K562 (cell line): ENCODE measurements around the gene SH2D3A. TPM values are rescaled to one million over a fixed set of nuclear protein-coding genes. Genes with fewer than 3 reads are reported as not detected.

Source experiments
- ATAC-seq: fragments of 200-7000 bp; cut with Tn5 transposase; 3 replicates; pipeline ENCODE4 v1.9.1; 2020; ENCODE audit warnings: moderate library complexity
- BruUV-seq: library from RNA; stranded (reverse); fragments of 400-500 nt; replicated peaks from 2 replicates; lab custom pipeline; 2021; lab: Mats Ljungman, UMichigan
- CTCF ChIA-PET: fragments of 300-600 bp; formaldehyde crosslinking; extraction: SDS; loops from one replicate; lab custom pipeline; 2021; ENCODE audit warnings: low intra/inter-chr PET ratio; lab: Yijun Ruan, JAX
- POLR2A ChIA-PET: fragments of 300-600, 350-650 bp; sonication (Branson Sonifier 250); formaldehyde crosslinking; extraction: SDS; loops from one replicate; lab custom pipeline; 2021; ENCODE audit warnings: antibody characterized with exemption, inconsistent platforms; lab: Yijun Ruan, JAX
- DNase-seq, 4 experiments: peaks; one replicate each; pipeline versions ENCODE4 v3.0.0 to v3.0.0-alpha.2; 2011 to 2018; ENCODE audit warnings: low spot score in 3 of 4, mixed read lengths in 3 of 4; ENCODE audit errors: extremely low read depth in 1 of 4
- FAIRE-seq: peaks from 2 replicates; lab custom pipeline; 2011; peaks lifted over from hg19 to GRCh38; lab: Jason Lieb, UNC
- H2AFZ ChIP-seq: 2 replicates; pipeline ENCODE4 v1.6.0; 2011; ENCODE audit warnings: low read depth, low read length, control low read depth, inconsistent platforms
- H3K27ac ChIP-seq: fragments of 200-600 bp; 3 replicates; pipeline ENCODE4 v1.8.0; 2011; ENCODE audit warnings: low read depth, mild to moderate bottlenecking, control low read depth, inconsistent platforms, low read length, moderate library complexity, mixed read lengths; ENCODE audit errors: extremely low read depth
- H3K27me3 ChIP-seq, 2 experiments: fragments of 300-600 bp in 1 of 2; 2 replicates in 1 of 2; 3 replicates in 1 of 2; pipeline versions ENCODE4 v1.6.0 to v1.8.0; 2011; ENCODE audit warnings: inconsistent platforms in 2 of 2, low read length in 2 of 2, mild to moderate bottlenecking in 1 of 2, mixed read lengths in 1 of 2, moderate library complexity in 1 of 2; ENCODE audit not compliant: control insufficient read depth in 2 of 2, insufficient read depth in 2 of 2
- H3K36me3 ChIP-seq: fragments of 300-600 bp; 3 replicates; pipeline ENCODE4 v1.8.0; 2011; ENCODE audit warnings: mild to moderate bottlenecking, low read length, inconsistent platforms; ENCODE audit not compliant: control insufficient read depth, insufficient read depth
- H3K4me1 ChIP-seq, 2 experiments: fragments of 200-600 bp in 1 of 2; replicated peaks in 1 of 2; 2 replicates in 1 of 2; 3 replicates in 1 of 2; pipeline versions ENCODE4 v1.5.1 to v1.8.0; 2011; ENCODE audit warnings: inconsistent platforms in 2 of 2, low read length in 2 of 2, mild to moderate bottlenecking in 1 of 2, mixed read lengths in 1 of 2, moderate library complexity in 1 of 2; ENCODE audit not compliant: control insufficient read depth in 2 of 2, insufficient read depth in 2 of 2
- H3K4me2 ChIP-seq: 2 replicates; pipeline ENCODE4 v1.6.1; 2011; ENCODE audit warnings: low read length, control low read depth, inconsistent platforms, mixed read lengths; ENCODE audit not compliant: insufficient read depth
- H3K4me3 ChIP-seq: fragments of 200-600 bp; sonication (generic), shearing (Covaris generic); 2 replicates; pipeline ENCODE4 v1.5.1; 2016; ENCODE audit warnings: control low read depth, inconsistent platforms
- H3K79me2 ChIP-seq: fragments of 200-600 bp; 3 replicates; pipeline ENCODE4 v1.8.0; 2011; ENCODE audit warnings: low read length, inconsistent platforms; ENCODE audit not compliant: control insufficient read depth, insufficient read depth
- H3K9ac ChIP-seq, 2 experiments: 2 replicates each; pipeline versions ENCODE4 v1.6.0 to v1.6.1; 2011; ENCODE audit warnings: low read depth in 2 of 2, low read length in 2 of 2, control low read depth in 1 of 2, inconsistent platforms in 1 of 2, mild to moderate bottlenecking in 1 of 2, mixed read lengths in 1 of 2; ENCODE audit not compliant: insufficient read depth in 1 of 2
- H3K9me1 ChIP-seq: one replicate; pipeline ENCODE4 v1.6.0; 2011; ENCODE audit warnings: inconsistent platforms, mild to moderate bottlenecking, low read length, moderate library complexity; ENCODE audit not compliant: control insufficient read depth, insufficient read depth
- H3K9me3 ChIP-seq: replicated peaks from 2 replicates; pipeline ENCODE4 v1.5.1; 2011; ENCODE audit warnings: low read depth, low read length, inconsistent platforms; ENCODE audit not compliant: control insufficient read depth, insufficient read depth
- H4K20me1 ChIP-seq: replicated peaks from 2 replicates; pipeline ENCODE4 v1.6.1; 2011; ENCODE audit warnings: low read length, inconsistent platforms, mixed read lengths; ENCODE audit not compliant: control insufficient read depth, insufficient read depth
- ATF7 ChIP-seq: fragments of 450-650 bp; IDR thresholded peaks from 2 replicates; pipeline ENCODE4 v1.7.1; 2014; ENCODE audit warnings: mild to moderate bottlenecking, moderate library complexity
- C11orf30 ChIP-seq: fragments of 450-650 bp; IDR thresholded peaks from 2 replicates; pipeline ENCODE4 v1.6.1; 2016; ENCODE audit warnings: low read depth, mild to moderate bottlenecking
- CBFA2T3 ChIP-seq: fragments of 450-650 bp; IDR thresholded peaks from 2 replicates; pipeline ENCODE4 v1.6.1; 2017
- CCAR2 ChIP-seq: fragments of 200-400 bp; formaldehyde crosslinking; IDR thresholded peaks from 2 replicates; pipeline ENCODE4 v1.6.1; 2017; ENCODE audit warnings: mild to moderate bottlenecking, low read depth, low read length
- EWSR1 ChIP-seq: fragments of 450-650 bp; IDR thresholded peaks from 2 replicates; pipeline ENCODE4 v1.6.1; 2018; ENCODE audit warnings: borderline replicate concordance, mild to moderate bottlenecking, low read depth, moderate library complexity; ENCODE audit not compliant: partially characterized antibody
- GATA2 ChIP-seq: sonication (generic); formaldehyde crosslinking; IDR thresholded peaks from 2 replicates; pipeline ENCODE4 v1.4.0; 2020; ENCODE audit warnings: mild to moderate bottlenecking, missing genetic modification reagents
- HLTF ChIP-seq: fragments of 450-650 bp; IDR thresholded peaks from 2 replicates; pipeline ENCODE4 v1.6.1; 2016
- MAX ChIP-seq: sonication (generic); formaldehyde crosslinking; IDR thresholded peaks from 2 replicates; pipeline ENCODE4 v1.9.0; 2022; ENCODE audit warnings: mild to moderate bottlenecking, missing genetic modification reagents
- NFIC ChIP-seq: fragments of 450-650 bp; IDR thresholded peaks from 2 replicates; pipeline ENCODE4 v1.6.1; 2017; ENCODE audit warnings: mild to moderate bottlenecking, inconsistent platforms
- PCBP1 ChIP-seq: fragments of 200-400 bp; formaldehyde crosslinking; IDR thresholded peaks from 2 replicates; pipeline ENCODE4 v1.6.1; 2018; ENCODE audit warnings: mild to moderate bottlenecking, low read depth, low read length; ENCODE audit not compliant: poor library complexity, severe bottlenecking
- SNRNP70 ChIP-seq: fragments of 200-400 bp; formaldehyde crosslinking; optimal IDR thresholded peaks from 2 replicates; pipeline ENCODE3; 2017; ENCODE audit warnings: low read depth, low read length
- SPI1 ChIP-seq: IDR thresholded peaks from 2 replicates; pipeline ENCODE4 v1.6.1; 2011; ENCODE audit warnings: low read depth, low read length, control low read depth, borderline replicate concordance
- ZBTB7A ChIP-seq: IDR thresholded peaks from 2 replicates; pipeline ENCODE4 v1.6.1; 2011; ENCODE audit warnings: low read depth, mild to moderate bottlenecking, low read length, moderate library complexity, borderline replicate concordance; ENCODE audit not compliant: control insufficient read depth
- ZEB2 ChIP-seq: fragments of 450-650 bp; IDR thresholded peaks from 2 replicates; pipeline ENCODE4 v1.6.1; 2016
- ZNF316 ChIP-seq: fragments of 450-650 bp; IDR thresholded peaks from 2 replicates; pipeline ENCODE4 v1.6.1; 2016
- ZNF41 ChIP-seq: fragments of 250-450 bp; sonication (Bioruptor Pico); conservative IDR thresholded peaks from 2 replicates; pipeline ENCODE4 v1.4.0; 2020; ENCODE audit warnings: mild to moderate bottlenecking
- WGBS: fragments of 100-300 bp; shearing (Covaris generic); methylation state at CpG from one replicate; pipeline ENCODE4 v1.1.6; 2016; ENCODE audit warnings: low coverage, mixed read lengths; ENCODE audit not compliant: insufficient coverage; ENCODE audit errors: missing lambda C conversion rate; 5-methylcytosine and 5-hydroxymethylcytosine counted together
- in situ Hi-C: fragments of 300-500 bp; cut with MboI; formaldehyde crosslinking; loops from 4 replicates; pipeline ENCODE4 v1.15.0; 2018; ENCODE audit warnings: inconsistent platforms, mixed read lengths
- intact Hi-C: fragments of 100-400 bp; cut with micrococcal nuclease; formaldehyde crosslinking; loops from 2 replicates; pipeline ENCODE4 v1.14.2; 2022
- polyA plus RNA-seq, 8 experiments: library from polyadenylated mRNA; depleted of rRNA in 4 of 8; stranded (reverse) in 5 of 8; unstranded in 3 of 8; fragments of >200 nt; fragmentation: Nextera tagmentation in 2 of 8; fragmentation: Illumina TruSeq in 1 of 8; extraction: Ambion mirVana in 2 of 8; extraction: Trizol in 1 of 8; gene quantifications; 2 replicates each; pipeline versions ENCODE4 v1.2.1 to v1.2.3, GENCODE V29; 2011 to 2014; ENCODE audit warnings: inconsistent platforms in 1 of 8, missing spikeins in 1 of 8
- total RNA-seq, 7 experiments: library from RNA; depleted of rRNA in 6 of 7; stranded (reverse); fragments of >200 nt in 6 of 7; fragmentation: Illumina TruSeq in 2 of 7; extraction: Trizol in 2 of 7; gene quantifications; 2 replicates each; pipeline versions ENCODE4 v1.2.1 to v1.2.3, GENCODE V29; 2011 to 2021; ENCODE audit warnings: low replicate concordance in 1 of 7
- TF ChIP-seq, protein P1 (sequence below): fragments of 250-450 bp; sonication (Bioruptor Pico); IDR thresholded peaks from 2 replicates; pipeline ENCODE4 v1.8.0; 2021; ENCODE audit warnings: borderline replicate concordance, mild to moderate bottlenecking, moderate library complexity; ENCODE audit not compliant: poor library complexity, severe bottlenecking
- TF ChIP-seq, protein P2 (sequence below): sonication (generic); formaldehyde crosslinking; IDR thresholded peaks from 2 replicates; pipeline ENCODE4 v1.9.0; 2022; ENCODE audit warnings: mild to moderate bottlenecking, missing genetic modification reagents

The SH2D3A gene
- total and polyA plus RNA-seq, 9 of the 15 experiments (the other 6 are each of a cell fraction or from before 2014, with no cell fraction given), result 0.75 to 26.3 (median 8.9) TPM

DNA sequence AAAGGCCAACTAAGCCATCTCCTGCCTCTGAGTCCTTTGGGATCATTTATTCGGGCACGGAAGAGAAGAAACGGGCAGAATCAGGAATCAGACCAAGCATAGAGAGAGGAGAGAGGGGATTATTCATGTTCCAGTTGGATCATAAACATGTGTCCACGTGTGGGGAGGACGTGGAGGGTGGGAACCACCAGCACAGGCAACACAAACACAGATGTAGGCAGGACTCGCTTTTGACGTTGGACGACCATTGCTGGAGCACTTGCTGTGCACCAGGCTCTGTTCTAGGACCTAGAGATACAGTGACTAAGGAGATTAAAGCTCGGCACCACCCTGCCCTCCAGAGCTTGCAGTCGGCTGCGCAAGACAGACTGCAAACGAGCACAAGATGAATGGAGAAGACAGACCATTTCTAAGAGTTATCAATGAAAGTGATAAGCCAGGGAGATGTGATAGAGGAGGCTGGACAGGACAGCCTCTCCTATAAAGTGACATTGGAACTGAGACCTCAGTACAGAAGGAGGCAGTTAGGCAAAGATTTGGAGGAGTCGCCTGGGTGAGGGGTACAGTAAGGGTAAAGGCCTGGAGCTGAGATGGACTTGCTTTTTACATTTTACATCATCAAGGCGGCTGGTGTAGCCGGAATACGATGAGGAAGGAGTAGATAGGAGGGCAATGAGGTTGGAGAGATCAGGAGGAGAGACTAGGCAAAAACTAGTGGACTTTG is 716 bp downstream of the SH2D3A start (continued):
- peak; percentile 52; the same call in 1 of the 2 replicates for TF ChIP-seq MAX (CRISPR knock-in tag)
- TF ChIP-seq GATA2, result 0 out of 2 replicates have a peak, but pooled peaks have one; percentile 24

- Histone ChIP-seq H3K9me1 (peaks cover 4% of the 10 kb centered on the region), H3K4me2 (peak overlapping the region; percentile 91), H3K4me3 (peak overlapping the region; percentile 64), H3K9ac (peak overlapping the region; percentile 67 to 93; a peak in 3 of 4 replicates), H3K9me3 (no peaks in the 10 kb centered on the region; the same call in 1 of the 2 replicates), H3K36me3 (peaks cover 5% of the 10 kb centered on the region; the same call in 2 of the 3 replicates), H3K27ac (peak overlapping the region; percentile 65; the same call in 1 of the 3 replicates), H4K20me1 (no peaks in the 10 kb centered on the region), H3K27me3 (no peaks in the 10 kb centered on the region), H2AFZ (no peak overlapping the region), H3K79me2 (peaks cover 13% of the 10 kb centered on the region), H3K4me1 (peaks cover 9 to 23% of the 10 kb centered on the region in 2 experiments)
- ATAC-seq (no peak), DNase-seq (no peak), FAIRE-seq (no peak)
- ChIA-PET POLR2A (interaction anchor here (0.6 to 1.6 kb wide), 3 partner anchors 12 to 29 kb away, joined by 3 to 5 read pairs (median 5); no protein-coding TSS in a partner anchor), CTCF (no interaction called here)
- BruUV-seq, result no TSS peak
- intact Hi-C loops, result loop anchor here (2.0 to 10.0 kb wide), 2 partner anchors 27 to 99 kb away; partner anchors contain the start of gene TRIP10
- in situ Hi-C loops, result no loop called here
- WGBS, result 41% methylated on average over 7 of the region's 8 CpGs
- TF ChIP-seq, protein P1, sequence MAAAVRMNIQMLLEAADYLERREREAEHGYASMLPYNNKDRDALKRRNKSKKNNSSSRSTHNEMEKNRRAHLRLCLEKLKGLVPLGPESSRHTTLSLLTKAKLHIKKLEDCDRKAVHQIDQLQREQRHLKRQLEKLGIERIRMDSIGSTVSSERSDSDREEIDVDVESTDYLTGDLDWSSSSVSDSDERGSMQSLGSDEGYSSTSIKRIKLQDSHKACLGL, result no peak
- TF ChIP-seq ZEB2 (peak; percentile 30; the same call in 1 of the 2 replicates), CBFA2T3 (peak; percentile 18; the same call in 1 of the 2 replicates), PCBP1 (no peak), SPI1 (peak; percentile 71), ATF7 (no peak), ZNF41 (CRISPR knock-in tag) (no peak), EWSR1 (no peak), NFIC (peak; percentile 57), CCAR2 (no peak), C11orf30 (no peak; the same call in 1 of the 2 replicates), ZBTB7A (0 out of 2 replicates have a peak, but pooled peaks have one; percentile 10), HLTF (no peak), ZNF316 (peak; percentile 24; the same call in 1 of the 2 replicates), SNRNP70 (no peak)
- TF ChIP-seq, protein P2, sequence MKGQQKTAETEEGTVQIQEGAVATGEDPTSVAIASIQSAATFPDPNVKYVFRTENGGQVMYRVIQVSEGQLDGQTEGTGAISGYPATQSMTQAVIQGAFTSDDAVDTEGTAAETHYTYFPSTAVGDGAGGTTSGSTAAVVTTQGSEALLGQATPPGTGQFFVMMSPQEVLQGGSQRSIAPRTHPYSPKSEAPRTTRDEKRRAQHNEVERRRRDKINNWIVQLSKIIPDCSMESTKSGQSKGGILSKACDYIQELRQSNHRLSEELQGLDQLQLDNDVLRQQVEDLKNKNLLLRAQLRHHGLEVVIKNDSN, result no peak
Observed at GRCh38 chr19:6765738-6766356, 1.4 kb downstream of the SH2D3A start.
